ENCODE results near the gene SH3PXD2B.
"Not testable (repeated sequence)": the region's sequence is repeated elsewhere in the genome, so short reads cannot be mapped to it uniquely, and the experiment has no call there.

The SH3PXD2B gene

DNA sequence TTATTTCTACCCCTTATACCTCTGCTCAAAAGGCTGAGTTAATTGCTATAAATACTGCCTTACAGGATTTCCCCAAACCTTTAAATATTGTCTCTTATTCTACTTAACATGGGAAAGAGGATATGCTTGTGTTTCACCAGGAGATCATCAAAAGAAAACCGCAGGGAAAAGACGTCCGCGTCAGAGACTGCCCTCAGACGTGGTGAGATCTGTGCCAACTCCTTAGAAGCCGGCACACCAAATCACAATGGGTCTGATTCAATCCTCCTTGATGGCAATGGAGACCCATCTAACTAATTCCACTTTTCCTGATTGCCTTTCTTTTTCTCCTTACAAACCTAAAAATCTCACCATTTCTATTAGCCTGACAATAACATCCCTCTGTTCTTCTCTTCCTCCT lies 55.0 kb downstream of the SH3PXD2B start:
- Mint-ChIP-seq H3K27ac (peak overlapping the region in 2 of 3 experiments; percentile 2 to 100), H3K4me3 (no peak overlapping the region), H3K36me3 (ENCODE audit: low read depth) (peaks cover 89% of the 10 kb centered on the region), H3K27me3 (ENCODE audit: low read depth) (no peaks in the 10 kb centered on the region), H3K9me3 (peaks cover 26% of the 10 kb centered on the region), H3K4me1 (peaks cover 55% of the 10 kb centered on the region)
- TF ChIP-seq, protein P1, sequence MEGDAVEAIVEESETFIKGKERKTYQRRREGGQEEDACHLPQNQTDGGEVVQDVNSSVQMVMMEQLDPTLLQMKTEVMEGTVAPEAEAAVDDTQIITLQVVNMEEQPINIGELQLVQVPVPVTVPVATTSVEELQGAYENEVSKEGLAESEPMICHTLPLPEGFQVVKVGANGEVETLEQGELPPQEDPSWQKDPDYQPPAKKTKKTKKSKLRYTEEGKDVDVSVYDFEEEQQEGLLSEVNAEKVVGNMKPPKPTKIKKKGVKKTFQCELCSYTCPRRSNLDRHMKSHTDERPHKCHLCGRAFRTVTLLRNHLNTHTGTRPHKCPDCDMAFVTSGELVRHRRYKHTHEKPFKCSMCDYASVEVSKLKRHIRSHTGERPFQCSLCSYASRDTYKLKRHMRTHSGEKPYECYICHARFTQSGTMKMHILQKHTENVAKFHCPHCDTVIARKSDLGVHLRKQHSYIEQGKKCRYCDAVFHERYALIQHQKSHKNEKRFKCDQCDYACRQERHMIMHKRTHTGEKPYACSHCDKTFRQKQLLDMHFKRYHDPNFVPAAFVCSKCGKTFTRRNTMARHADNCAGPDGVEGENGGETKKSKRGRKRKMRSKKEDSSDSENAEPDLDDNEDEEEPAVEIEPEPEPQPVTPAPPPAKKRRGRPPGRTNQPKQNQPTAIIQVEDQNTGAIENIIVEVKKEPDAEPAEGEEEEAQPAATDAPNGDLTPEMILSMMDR (IDR thresholded peaks at IDR 0.05; ENCODE audit: unreplicated experiment in 3 of 3) = no peak

DNA sequence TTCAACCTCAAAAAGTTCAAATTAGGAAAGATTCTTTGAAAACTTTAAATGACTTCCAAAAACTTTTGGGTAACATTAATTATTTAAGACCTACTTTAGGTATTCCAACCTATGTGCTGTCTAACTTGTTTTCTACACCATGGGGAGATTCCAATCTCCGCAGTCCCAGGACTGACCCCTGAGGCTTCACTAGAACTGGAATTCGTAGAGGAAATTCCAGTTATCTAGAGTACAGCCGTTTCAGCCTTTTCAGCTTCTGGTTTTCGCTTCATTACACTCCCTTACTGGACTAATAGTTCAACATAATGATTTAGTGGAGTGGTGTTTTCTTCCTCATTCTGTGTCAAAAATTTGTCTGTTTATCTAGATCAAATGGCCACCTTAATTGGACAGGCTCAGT lies 55.7 kb downstream of the SH3PXD2B start:
- H3K4me3 Mint-ChIP-seq; H3K27me3 Mint-ChIP-seq (ENCODE audit: low read depth): not testable (repeated sequence)
- Mint-ChIP-seq H3K27ac (peak overlapping the region in 1 of 3 experiments; percentile 100), H3K9me3 (peaks cover 26% of the 10 kb centered on the region), H3K36me3 (ENCODE audit: low read depth) (peaks cover 94% of the 10 kb centered on the region), H3K4me1 (peaks cover 52% of the 10 kb centered on the region)

DNA sequence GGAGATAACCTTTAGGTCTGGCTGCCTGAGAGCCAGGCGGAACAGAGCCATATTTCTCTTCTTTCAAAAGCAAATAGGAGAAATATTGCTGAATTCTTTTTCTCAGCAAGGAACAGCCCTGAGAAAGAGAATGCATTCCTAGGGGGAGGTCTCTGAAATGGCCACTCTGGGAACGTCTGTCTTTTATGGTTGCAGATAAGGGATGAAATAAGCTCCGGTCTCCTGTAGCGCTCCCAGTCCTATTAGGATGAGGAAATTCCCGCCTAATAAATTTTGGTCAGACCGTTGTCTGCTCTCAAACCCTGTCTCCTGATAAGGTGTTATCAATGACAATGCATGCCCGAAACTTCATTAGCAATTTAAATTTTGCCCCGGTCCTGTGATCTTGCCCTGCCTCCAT lies 57.3 kb downstream of the SH3PXD2B start:
- H3K4me3 Mint-ChIP-seq; H3K27me3 Mint-ChIP-seq (ENCODE audit: low read depth); H3K27ac Mint-ChIP-seq: not testable (repeated sequence)
- Mint-ChIP-seq H3K9me3 (peaks cover 26% of the 10 kb centered on the region), H3K36me3 (ENCODE audit: low read depth) (peaks cover 91% of the 10 kb centered on the region), H3K4me1 (peaks cover 35% of the 10 kb centered on the region)

DNA sequence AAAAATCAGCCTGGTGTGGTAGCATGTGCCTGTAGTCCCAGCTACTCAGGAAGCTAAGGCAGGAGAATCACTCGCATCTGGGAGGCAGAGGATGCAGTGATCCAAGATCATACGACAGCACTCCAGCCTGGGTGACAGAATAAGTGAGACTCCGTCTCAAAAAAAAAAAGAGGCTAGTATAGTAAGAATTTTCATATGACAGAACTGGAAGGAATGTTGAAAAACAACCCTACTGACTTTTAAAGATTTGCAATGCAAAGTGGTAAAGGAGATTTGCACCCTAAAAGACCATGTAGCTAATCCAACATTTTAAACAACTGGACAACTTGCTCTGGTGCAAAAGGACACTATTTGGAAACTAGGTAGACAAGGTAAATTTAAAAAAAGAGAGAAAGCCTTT lies 58.1 kb downstream of the SH3PXD2B start:
- Mint-ChIP-seq H3K9me3 (peaks cover 26% of the 10 kb centered on the region), H3K27ac (no peak overlapping the region), H3K36me3 (ENCODE audit: low read depth) (peaks cover 91% of the 10 kb centered on the region), H3K4me1 (peaks cover 27% of the 10 kb centered on the region), H3K4me3 (no peak overlapping the region), H3K27me3 (ENCODE audit: low read depth) (no peaks in the 10 kb centered on the region)
- TF ChIP-seq, protein P1 (IDR thresholded peaks at IDR 0.05; ENCODE audit: unreplicated experiment in 3 of 3) = no peak

DNA sequence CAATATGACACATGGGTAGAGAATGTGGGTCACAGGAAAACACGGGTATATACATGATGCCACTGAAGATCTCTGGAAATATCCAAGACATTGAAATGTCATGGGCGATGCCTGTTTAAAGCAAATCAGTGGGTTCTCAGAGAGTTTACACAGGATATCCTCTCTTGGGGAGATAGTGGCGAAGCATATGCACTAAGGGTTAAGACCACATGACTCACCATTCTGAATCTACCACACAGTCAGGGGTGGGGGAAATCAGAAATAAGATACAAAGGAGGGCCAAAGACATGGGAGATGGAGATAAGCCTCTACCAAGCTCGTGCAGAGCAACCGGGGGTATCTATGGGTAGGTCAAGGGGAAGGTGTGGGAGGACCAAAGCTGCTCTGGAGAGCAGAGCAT lies 58.8 kb downstream of the SH3PXD2B start:
- H3K4me1 Mint-ChIP-seq = peaks cover 20% of the 10 kb centered on the region
- TF ChIP-seq, protein P1 (IDR thresholded peaks at IDR 0.05; ENCODE audit: unreplicated experiment in 3 of 3) = no peak
- no peak overlapping the region for H3K27ac Mint-ChIP-seq
- H3K4me3 Mint-ChIP-seq = no peak overlapping the region
- H3K9me3 Mint-ChIP-seq = peaks cover 26% of the 10 kb centered on the region
- peaks cover 91% of the 10 kb centered on the region for H3K36me3 Mint-ChIP-seq (ENCODE audit: low read depth)
- no peaks in the 10 kb centered on the region for H3K27me3 Mint-ChIP-seq (ENCODE audit: low read depth)

DNA sequence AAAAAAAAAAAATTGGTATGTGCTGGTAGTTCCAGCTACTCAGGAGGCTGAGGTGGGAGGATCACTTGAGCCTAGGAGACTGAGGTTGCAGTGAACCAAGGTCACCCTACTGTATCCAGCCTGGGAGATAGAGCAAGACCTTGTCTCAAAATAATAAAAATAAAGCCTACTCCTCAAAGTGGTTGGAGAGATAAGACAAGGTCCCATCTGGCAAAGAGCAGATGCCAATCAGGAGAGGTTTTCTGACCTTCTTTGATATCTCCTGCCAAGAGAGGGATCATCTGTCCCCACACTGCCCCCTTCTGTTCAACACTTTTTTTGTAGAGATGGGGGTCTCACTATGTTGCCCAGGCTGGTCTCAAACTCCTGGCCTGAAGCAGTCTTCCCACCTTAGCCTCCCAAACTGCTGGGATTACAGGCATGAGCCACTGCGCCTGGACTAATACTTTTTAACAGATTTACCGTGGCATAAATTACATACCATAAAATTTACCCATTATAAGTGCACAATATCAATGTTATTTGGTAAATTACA lies 64.7 kb downstream of the SH3PXD2B start:
- Mint-ChIP-seq H3K36me3 (ENCODE audit: low read depth) (peaks cover 82% of the 10 kb centered on the region), H3K27ac (peak overlapping the region in 1 of 3 experiments; percentile 67), H3K4me1 (peaks cover 18% of the 10 kb centered on the region), H3K4me3 (no peak overlapping the region), H3K9me3 (no peaks in the 10 kb centered on the region), H3K27me3 (ENCODE audit: low read depth) (no peaks in the 10 kb centered on the region)
- TF ChIP-seq, protein P1 (IDR thresholded peaks at IDR 0.05; ENCODE audit: unreplicated experiment in 3 of 3) = no peak

DNA sequence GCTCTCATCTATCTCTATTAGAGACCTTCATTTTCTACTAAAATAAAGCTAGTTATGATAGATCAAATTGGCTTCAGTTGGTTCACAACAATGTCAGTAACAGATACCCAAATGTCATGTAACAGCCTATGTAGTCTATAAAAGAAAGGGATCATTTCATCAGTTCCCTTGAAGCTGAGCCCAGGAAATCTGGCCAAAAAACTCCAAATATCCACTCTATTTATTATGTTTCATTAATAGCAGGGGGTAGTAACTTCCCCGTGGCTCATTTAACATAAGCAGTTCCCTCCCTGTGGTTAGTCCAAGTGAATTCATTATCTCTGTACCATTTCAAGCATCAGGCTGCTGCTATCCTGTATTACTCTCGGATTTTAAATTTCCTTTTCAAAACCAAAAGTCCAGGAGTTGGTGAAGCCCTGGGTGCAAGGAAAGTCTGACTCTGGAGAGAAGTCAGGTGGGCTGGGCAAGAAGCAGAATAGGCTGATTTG lies 66.0 kb downstream of the SH3PXD2B start:
- Mint-ChIP-seq H3K36me3 (ENCODE audit: low read depth) (peaks cover 69% of the 10 kb centered on the region), H3K9me3 (no peaks in the 10 kb centered on the region), H3K27me3 (ENCODE audit: low read depth) (peaks cover 3% of the 10 kb centered on the region), H3K4me1 (peaks cover 18% of the 10 kb centered on the region), H3K27ac (peak overlapping the region in 1 of 3 experiments; percentile 52), H3K4me3 (no peak overlapping the region)
- TF ChIP-seq, protein P1 (IDR thresholded peaks at IDR 0.05; ENCODE audit: unreplicated experiment in 3 of 3) = no peak

All from nephron (organoid).